GM21367 (cell line): Measurements from ENCODE around the gene METTL5.

Source experiments
- ATAC-seq: cut with Tn5 transposase; IDR thresholded peaks from one replicate; pipeline ENCODE4 v1.9.1; 2021; ENCODE audit not compliant: unreplicated experiment

METTL5 gene

GRCh38 chr2:169782513-169782912, 42.2 kb downstream of the METTL5 start:
- ATAC-seq: no peak

GRCh38 chr2:169781249-169782013, 43.3 kb downstream of the METTL5 start:
- no peak for ATAC-seq

GRCh38 chr2:169778446-169778845, 46.3 kb downstream of the METTL5 start:
- no peak for ATAC-seq

GRCh38 chr2:169776252-169776761, 48.4 kb downstream of the METTL5 start:
- ATAC-seq: no peak

- ATAC-seq: no peak
Observed at GRCh38 chr2:169775765-169776164, 48.9 kb downstream of the METTL5 start.

GRCh38 chr2:169775354-169775753, 49.4 kb downstream of the METTL5 start:
- no peak for ATAC-seq

- no peak for ATAC-seq
Observed at GRCh38 chr2:169772651-169773050, 52.1 kb downstream of the METTL5 start.

GRCh38 chr2:169771612-169772011, 53.1 kb downstream of the METTL5 start:
- no peak for ATAC-seq

GRCh38 chr2:169771021-169771420, 53.7 kb downstream of the METTL5 start:
- no peak for ATAC-seq

- ATAC-seq: no peak
Observed at GRCh38 chr2:169768262-169768995, 56.3 kb downstream of the METTL5 start.

- ATAC-seq: no peak
Observed at GRCh38 chr2:169767243-169767888, 57.3 kb downstream of the METTL5 start.

GRCh38 chr2:169765523-169765922, 59.2 kb downstream of the METTL5 start:
- no peak for ATAC-seq

- ATAC-seq: no peak
Observed at GRCh38 chr2:169761970-169762292, 62.8 kb downstream of the METTL5 start.
